HG03025 (cell line): ENCODE measurements around the gene NDUFA6.
"Not testable (repeated sequence)": the region's sequence is repeated elsewhere in the genome, so short reads cannot be mapped to it uniquely, and the experiment has no call there.

ENCODE experiments used
- ATAC-seq: cut with Tn5 transposase; IDR thresholded peaks from one replicate; pipeline ENCODE4 v1.9.1; 2021; ENCODE audit warnings: mild to moderate bottlenecking, moderate library complexity; ENCODE audit not compliant: unreplicated experiment, low FRiP score

The NDUFA6 gene

GRCh38 chr22:42072606-42073330 lies 17.8 kb downstream of the NDUFA6 start:
- ATAC-seq: no peak

GRCh38 chr22:42071508-42071907 lies 19.1 kb downstream of the NDUFA6 start:
- ATAC-seq: not testable (repeated sequence)

GRCh38 chr22:42070517-42071422 lies 19.8 kb downstream of the NDUFA6 start, which contains the start of gene NAGA:
Gene NAGA, minus strand, starts transcription at chr22:42070812. Its CDS starts 515 bp downstream, at chr22:42070297.
- peak; percentile 76 for ATAC-seq

- ATAC-seq: no peak
Observed at GRCh38 chr22:42069801-42070516, 20.6 kb downstream of the NDUFA6 start.

- no peak for ATAC-seq
Observed at GRCh38 chr22:42068291-42068690, 22.3 kb downstream of the NDUFA6 start.

- no peak for ATAC-seq
Observed at GRCh38 chr22:42067671-42068251, 22.8 kb downstream of the NDUFA6 start.

GRCh38 chr22:42066937-42067336 lies 23.6 kb downstream of the NDUFA6 start:
- ATAC-seq: no peak

GRCh38 chr22:42066126-42066761 lies 24.3 kb downstream of the NDUFA6 start:
- no peak for ATAC-seq

GRCh38 chr22:42065438-42066125 lies 25.0 kb downstream of the NDUFA6 start:
- ATAC-seq: no peak

- ATAC-seq: no peak
Observed at GRCh38 chr22:42064629-42065028, 25.9 kb downstream of the NDUFA6 start.

- ATAC-seq: no peak
Observed at GRCh38 chr22:42062506-42063170, 27.9 kb downstream of the NDUFA6 start.

- no peak for ATAC-seq
Observed at GRCh38 chr22:42061041-42061440, 29.5 kb downstream of the NDUFA6 start.

GRCh38 chr22:42060489-42060888 lies 30.1 kb downstream of the NDUFA6 start:
- no peak for ATAC-seq

GRCh38 chr22:42056757-42057511 lies 33.6 kb downstream of the NDUFA6 start:
- no peak for ATAC-seq

- no peak for ATAC-seq
Observed at GRCh38 chr22:42052765-42053164, 37.8 kb downstream of the NDUFA6 start.

- ATAC-seq: no peak
Observed at GRCh38 chr22:42050641-42051180, 39.9 kb downstream of the NDUFA6 start.

- no peak for ATAC-seq
Observed at GRCh38 chr22:42041784-42042183, 48.8 kb downstream of the NDUFA6 start.

- no peak for ATAC-seq
Observed at GRCh38 chr22:42039271-42039670, 51.3 kb downstream of the NDUFA6 start.
